Stimulated activated naive CD4-positive, alpha-beta T cell (primary cell): Measurements from ENCODE around the gene ASNS.
"Not testable (repeated sequence)": the region's sequence is repeated elsewhere in the genome, so short reads cannot be mapped to it uniquely, and the experiment has no call there.

ENCODE experiments used
- DNase-seq, 6 experiments: peaks; one replicate each; lab custom pipeline; 2025; lab: John Stamatoyannopoulos, UW

ASNS gene

DNA sequence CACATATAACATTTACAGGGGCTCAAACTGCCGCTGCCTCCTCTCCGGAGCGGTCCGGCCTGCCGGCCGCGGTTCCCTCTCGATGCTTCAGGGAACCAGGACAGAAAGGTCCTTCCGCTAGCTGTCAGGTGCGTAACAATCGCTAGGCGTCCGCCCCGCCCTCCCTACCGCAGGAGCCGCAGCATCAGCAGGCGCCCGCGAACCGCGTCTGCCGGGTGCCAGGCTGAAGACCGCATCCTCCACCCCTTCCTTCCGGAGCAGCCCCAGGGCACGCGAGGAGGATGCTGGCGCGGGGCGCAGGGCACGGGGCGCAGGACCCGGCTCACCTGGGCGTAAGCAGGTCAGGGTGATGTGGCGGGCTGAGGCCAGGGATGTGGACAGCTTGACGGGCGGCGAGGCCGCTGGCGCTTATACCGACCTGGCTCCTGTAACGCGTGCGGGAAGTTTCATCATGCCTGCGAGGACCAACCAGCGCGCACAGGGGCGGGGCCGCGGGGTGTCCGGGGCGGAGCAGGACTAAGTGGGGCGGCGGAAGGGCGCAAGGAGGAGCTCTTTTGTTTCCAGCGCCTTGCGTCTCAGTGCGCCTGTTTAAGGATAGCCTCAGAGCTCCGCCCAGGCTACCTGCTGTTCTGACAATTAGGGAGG, at the start of gene ASNS:
TSS of gene ASNS (minus strand) at position 384 of the 645 bp plus-strand sequence. CDS start 3,252 bp downstream, outside the sequence.
- peak; percentile 68 to 84 (median 75) for DNase-seq

- not testable (repeated sequence) for DNase-seq
Measured at GRCh38 chr7:97921254-97921653, 49.0 kb upstream of the ASNS start.

DNA sequence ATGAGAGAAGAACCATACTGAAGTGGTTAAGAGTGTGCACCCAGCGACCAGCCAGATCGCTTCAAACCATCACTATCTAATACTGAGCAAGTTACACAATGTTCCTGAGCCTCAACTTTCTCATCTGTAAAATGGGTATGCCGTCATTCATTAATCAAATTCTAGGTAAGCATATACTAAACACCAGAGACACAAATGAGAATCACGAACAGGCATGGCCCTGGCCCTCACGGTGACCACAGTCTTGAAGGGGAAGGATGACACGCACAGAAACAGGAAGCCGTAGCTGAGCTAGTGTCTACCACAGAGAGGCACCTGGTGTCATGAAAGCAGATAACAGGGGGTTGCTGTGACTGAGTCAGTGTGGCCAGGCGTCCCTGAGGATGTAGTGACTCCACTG, 43.1 kb upstream of the ASNS start:
- DNase-seq = not testable (repeated sequence)

DNA sequence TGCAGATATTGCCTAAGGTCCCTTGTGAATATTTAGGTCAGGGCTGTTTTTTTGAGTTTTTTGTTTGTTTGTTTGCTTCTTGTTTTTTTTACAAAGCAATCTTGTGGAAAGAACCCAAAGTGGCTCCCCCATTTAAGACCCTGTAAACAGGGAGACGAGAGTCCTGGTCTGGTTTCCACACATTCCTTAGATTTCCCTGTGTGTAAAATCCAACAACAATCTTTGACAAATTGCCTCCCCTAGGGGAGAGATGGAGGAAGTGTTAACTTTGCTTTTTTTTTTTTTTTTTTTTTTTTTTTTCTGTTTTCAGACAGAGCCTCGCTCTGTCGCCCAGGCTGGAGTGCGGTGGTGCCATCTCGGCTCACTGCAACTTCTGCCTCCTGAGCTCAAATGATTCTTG, 40.1 kb upstream of the ASNS start:
- DNase-seq = not testable (repeated sequence)

DNA sequence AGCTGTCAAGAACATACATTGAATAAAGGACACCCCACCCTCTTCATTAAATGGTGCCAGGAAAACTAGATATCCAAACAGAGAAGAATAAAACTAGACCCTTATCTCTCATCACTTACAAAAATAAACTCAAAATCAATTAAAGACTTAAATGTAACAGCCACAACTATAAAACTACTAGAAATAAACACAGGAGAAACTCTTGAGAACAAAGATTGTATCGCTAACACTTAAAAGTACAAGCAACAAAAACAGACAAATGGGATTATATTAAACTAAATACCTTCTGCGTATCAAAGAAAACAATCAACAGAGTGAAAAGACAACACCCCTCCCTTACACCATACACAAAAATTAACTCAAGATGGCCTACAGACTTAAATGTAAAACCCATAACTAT, 24.7 kb upstream of the ASNS start:
- not testable (repeated sequence) for DNase-seq

GRCh38 chr7:97891721-97892120, 19.5 kb upstream of the ASNS start:
- DNase-seq = not testable (repeated sequence)

- not testable (repeated sequence) for DNase-seq
Measured at GRCh38 chr7:97879527-97879926, 7.3 kb upstream of the ASNS start.

DNA sequence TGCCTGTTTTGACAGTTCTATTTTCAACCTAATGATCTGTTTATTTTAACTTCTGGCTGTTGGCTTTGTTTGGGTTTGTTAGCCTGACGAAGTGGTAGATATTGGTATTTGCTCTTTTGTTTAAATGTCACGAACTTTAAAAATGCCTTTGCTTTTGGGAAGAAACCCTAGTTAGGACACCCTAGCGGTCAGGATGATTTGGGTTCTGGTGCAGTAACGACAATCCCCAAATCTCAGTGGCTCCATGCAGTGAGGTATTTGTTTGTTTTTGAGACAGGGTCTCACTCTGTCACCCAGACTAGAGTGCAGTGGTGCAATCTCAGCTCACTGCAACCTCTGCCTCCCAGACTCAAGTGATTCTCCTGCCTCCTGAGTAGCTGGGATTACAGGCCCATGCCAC, 2.7 kb upstream of the ASNS start:
- not testable (repeated sequence) for DNase-seq

DNA sequence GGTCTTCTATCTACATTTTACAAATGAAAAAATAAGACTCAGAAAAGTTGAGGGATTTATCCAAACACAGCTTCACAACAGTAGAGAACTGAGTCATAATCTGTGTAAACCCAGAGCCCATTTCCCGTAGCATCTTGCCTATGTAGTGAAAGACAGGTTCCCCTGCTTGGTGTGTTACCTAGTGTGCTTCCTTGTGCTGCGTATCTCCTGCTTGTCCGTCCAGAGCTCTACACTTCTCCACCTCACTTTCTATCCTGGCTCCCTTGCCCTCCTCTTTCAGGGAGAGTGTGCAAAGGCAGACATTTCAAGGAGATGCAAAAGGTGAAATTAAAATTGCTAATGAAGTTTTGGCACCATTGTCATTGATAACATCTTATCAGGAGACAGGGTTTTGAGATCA, 1.4 kb upstream of the ASNS start:
- no peak for DNase-seq

GRCh38 chr7:97871659-97872024, 566 bp downstream of the ASNS start:
- DNase-seq = peak in 2 of 6 experiments; percentile 7 to 36

GRCh38 chr7:97868788-97869187, 3.4 kb downstream of the ASNS start:
- no peak for DNase-seq

GRCh38 chr7:97868314-97868713, 3.9 kb downstream of the ASNS start:
- no peak for DNase-seq

DNA sequence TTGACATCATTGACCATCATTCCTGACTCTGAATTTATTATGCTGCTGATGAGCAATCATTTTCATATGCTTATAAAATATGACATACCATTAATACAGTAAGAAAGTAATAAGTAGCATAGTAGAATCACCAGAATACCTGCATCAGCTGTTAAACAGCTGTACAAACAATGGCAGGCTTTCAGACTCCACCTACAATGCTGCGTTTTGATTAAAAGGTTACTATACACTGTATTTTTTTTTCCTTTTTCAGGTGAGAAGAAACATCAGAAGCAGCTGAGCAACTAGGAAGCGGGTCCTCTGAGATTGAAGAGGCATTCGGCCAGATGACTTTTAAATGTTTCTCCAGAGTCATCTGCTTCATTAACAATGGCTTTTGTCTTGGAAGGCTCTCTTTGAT, 7.1 kb downstream of the ASNS start:
- DNase-seq = no peak

DNA sequence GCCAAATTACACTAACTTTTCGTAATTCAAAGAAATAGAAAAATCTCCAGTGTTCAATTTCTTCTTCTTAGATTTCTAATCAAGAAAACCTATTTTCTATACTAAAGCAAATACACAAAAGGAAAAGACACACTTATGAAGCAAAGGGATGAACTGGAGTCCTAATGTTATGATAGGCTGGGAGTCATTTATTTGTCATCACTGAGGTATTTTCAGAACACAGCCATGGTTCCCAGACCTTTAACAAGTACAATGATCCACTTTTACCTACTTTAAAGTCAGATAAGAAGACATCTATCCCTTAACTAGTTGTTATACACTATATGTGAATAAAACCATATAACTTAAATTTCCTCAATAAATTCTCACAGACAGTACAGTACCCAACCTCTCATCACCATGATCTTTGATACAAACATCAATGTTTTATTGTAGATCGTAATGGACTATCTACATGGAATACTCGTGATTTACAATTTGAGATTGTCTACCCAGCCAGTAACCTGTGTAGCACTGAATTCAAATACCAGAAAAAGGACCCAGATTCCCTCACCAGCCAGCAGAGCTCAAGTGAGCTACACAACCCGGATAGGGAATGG, 12.5 kb downstream of the ASNS start:
- no peak for DNase-seq

DNA sequence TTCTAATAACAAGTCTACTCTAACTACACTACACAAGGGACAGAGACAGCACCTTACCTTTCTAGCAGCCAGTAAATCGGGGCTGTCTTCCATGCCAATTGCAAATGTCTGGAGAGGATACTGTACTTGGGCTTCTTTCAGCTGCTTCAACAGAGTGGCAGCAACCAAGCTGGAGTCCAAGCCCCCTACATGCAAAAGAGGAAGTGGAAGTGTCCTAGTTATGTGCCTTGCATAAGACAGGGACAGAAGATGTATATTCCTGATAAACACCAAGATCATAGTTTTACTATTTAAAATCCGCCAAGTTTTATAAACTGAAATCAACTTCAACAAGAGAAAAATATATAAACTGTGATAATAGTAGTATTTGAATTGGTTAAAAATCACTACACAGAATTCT, 14.0 kb downstream of the ASNS start:
- no peak for DNase-seq

GRCh38 chr7:97857544-97857943, 14.7 kb downstream of the ASNS start:
- no peak for DNase-seq

DNA sequence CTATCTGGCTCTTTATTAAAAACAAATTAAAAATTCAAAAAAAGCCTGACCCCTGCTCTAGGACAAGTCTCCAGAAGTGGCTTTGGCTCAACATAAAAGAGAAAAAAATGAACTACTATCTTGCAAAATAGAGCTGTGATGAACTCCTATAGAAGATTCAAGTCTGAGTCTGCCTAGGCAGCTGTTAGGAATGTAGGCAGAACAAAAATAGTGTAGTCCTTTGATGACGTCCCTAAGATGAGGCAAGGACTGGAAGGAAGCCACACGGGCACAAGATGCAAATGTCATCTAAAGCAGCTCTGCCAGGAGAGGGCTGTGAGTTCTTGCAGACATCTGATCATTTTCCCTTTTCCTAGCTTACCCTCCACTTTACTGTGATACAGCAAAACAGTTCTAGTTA, 20.5 kb downstream of the ASNS start:
- DNase-seq = no peak

DNA sequence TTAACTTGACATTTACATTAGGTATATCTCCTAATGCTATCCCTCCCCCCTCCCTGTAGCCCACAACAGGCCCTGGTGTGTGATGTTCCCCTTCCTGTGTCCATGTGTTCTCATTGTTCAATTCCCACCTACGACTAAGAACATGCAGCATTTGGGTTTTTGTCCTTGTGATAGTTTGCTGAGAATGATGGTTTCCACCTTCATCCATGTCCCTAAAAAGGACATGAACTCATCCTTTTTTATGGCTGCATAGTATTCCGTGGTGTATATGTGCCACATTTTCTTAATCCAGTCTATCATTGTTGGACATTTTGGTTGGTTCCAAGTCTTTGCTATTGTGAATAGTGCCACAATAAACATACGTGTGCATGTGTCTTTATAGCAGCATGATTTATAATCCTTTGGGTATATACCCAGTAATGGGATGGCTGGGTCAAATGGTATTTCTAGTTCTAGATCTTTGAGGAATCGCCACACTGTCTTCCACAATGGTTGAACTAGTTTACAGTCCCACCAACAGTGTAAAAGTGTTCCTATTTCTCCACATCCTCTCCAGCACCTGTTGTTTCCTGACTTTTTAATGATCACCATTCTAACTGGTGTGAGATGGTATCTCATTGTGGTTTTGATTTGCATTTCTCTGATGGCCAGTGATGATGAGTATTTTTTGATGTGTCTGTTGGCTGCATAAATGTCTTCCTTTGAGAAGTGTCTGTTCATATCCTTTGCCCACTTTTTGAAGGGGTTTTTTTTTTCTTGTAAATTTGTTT, 21.8 kb downstream of the ASNS start:
- DNase-seq = not testable (repeated sequence)

DNA sequence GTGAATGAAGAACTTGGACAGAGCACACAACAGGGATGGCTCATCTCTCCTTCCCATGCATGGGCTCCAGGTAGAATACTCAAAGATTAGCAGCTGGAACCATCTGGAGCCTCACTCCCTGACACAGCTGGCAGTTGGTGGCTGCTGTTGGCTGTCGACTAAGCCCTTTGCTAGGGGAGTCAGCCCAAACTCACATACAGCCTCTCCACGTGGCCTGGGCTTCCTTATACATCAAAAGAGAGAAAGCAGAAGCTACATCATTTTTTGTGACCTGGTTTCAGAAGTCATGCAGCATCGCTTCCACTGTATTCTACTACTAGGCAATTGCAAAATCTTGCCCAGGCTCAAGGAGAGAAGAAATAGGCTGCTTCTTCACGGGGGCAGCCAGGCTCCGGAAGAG, 24.4 kb downstream of the ASNS start:
- no peak for DNase-seq

DNA sequence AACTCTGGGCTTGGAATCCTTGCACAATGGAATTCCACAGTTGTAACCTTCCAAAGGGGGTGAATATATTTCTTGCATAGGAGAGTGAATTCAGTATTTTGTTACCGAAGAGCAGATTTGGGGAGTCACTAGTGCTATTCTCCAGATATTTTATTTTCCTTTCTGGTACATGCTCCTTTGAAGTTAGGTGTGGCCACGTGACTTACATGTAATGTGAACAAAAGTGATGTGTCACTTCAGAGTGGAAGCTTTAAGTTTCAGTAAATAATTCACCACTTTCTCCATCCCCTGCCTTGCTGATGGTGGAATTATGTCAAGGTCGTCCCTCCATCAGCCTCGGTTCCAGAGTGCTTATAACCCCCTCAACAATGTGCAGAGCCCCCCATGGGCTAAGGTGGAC, 25.3 kb downstream of the ASNS start:
- DNase-seq = no peak

- DNase-seq = no peak
Measured at GRCh38 chr7:97845622-97846203, 26.5 kb downstream of the ASNS start.

- DNase-seq = no peak
Measured at GRCh38 chr7:97844036-97844435, 28.2 kb downstream of the ASNS start.
